HCT116 (cell line): Measurements from ENCODE around the gene IP6K2.

Experiments
- ATF3 ChIP-seq: IDR thresholded peaks from 2 replicates; pipeline ENCODE4 v1.6.1; 2012
- EZH2 ChIP-seq: fragments of 200-600 bp; sonication (generic); IDR thresholded peaks from 2 replicates; pipeline ENCODE4 v1.6.1; 2017; ENCODE audit warnings: antibody characterized with exemption, mixed run types
- POLR2A ChIP-seq: IDR thresholded peaks from 2 replicates; pipeline ENCODE4 v1.7.0; 2011; ENCODE audit warnings: borderline replicate concordance; ENCODE audit not compliant: insufficient read depth, insufficient read length; ENCODE audit errors: extremely low read depth
- POLR2AphosphoS5 ChIP-seq: IDR thresholded peaks from 2 replicates; pipeline ENCODE4 v1.6.1; 2011; ENCODE audit warnings: mild to moderate bottlenecking, low read depth, low read length, moderate library complexity
- TF ChIP-seq, protein P1 (sequence below), 3 experiments: fragments of 200-600 bp in 1 of 3; sonication (generic) in 1 of 3; IDR thresholded peaks in 2 of 3; conservative IDR thresholded peaks in 1 of 3; 2 replicates each; pipeline ENCODE4 v1.5.1; 2012 to 2017; ENCODE audit warnings: low read depth in 2 of 3, low read length in 2 of 3, antibody characterized with exemption in 1 of 3, borderline replicate concordance in 1 of 3, control low read depth in 1 of 3, mild to moderate bottlenecking in 1 of 3, mixed read lengths in 1 of 3, mixed run types in 1 of 3, moderate library complexity in 1 of 3; ENCODE audit not compliant: insufficient read depth in 1 of 3

GRCh38 chr3:48651771-48652170 is 65.2 kb downstream of the IP6K2 start:
- TF ChIP-seq, protein P1, sequence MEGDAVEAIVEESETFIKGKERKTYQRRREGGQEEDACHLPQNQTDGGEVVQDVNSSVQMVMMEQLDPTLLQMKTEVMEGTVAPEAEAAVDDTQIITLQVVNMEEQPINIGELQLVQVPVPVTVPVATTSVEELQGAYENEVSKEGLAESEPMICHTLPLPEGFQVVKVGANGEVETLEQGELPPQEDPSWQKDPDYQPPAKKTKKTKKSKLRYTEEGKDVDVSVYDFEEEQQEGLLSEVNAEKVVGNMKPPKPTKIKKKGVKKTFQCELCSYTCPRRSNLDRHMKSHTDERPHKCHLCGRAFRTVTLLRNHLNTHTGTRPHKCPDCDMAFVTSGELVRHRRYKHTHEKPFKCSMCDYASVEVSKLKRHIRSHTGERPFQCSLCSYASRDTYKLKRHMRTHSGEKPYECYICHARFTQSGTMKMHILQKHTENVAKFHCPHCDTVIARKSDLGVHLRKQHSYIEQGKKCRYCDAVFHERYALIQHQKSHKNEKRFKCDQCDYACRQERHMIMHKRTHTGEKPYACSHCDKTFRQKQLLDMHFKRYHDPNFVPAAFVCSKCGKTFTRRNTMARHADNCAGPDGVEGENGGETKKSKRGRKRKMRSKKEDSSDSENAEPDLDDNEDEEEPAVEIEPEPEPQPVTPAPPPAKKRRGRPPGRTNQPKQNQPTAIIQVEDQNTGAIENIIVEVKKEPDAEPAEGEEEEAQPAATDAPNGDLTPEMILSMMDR (IDR thresholded peaks at IDR 0.05 in 2 of 3, conservative IDR thresholded peaks at IDR 0.05 in 1 of 3; ENCODE audit: borderline replicate concordance in 1 of 3, insufficient read depth in 1 of 3, low read depth in 2 of 3, low read length in 2 of 3): no peak
- no peak for TF ChIP-seq EZH2
- no peak for TF ChIP-seq POLR2A
- no peak for TF ChIP-seq ATF3
- TF ChIP-seq POLR2AphosphoS5: no peak
